ENCODE data around the gene BPNT1. TPM values are rescaled to one million over a fixed set of nuclear protein-coding genes. Genes with fewer than 3 reads are reported as not detected.

BPNT1 gene
- total RNA-seq (ENCODE audit: unreplicated experiment): 17.5 TPM
- long read RNA-seq, transcript BPNT1-201 (9 exons, 2,465 nt): major isoform, 5 of 7 reads
- long read RNA-seq, partial matches to known transcripts: 0 of 7 reads
- long read RNA-seq, other reads (novel, unspliced or antisense): 1 of 7 reads

- Mint-ChIP-seq H3K27me3 (ENCODE audit: unreplicated experiment) (peaks cover 4% of the 10 kb centered on the region), H3K4me3 (ENCODE audit: unreplicated experiment) (peak within 1 kb of the TSS; percentile 94), H3K4me1 (ENCODE audit: unreplicated experiment) (peaks cover 3% of the 10 kb centered on the region), H3K27ac (ENCODE audit: unreplicated experiment) (peak within 1 kb of the TSS; percentile 1), H3K36me3 (ENCODE audit: low read depth, unreplicated experiment) (no peaks in the 10 kb centered on the region), H3K9me3 (ENCODE audit: unreplicated experiment) (no peaks in the 10 kb centered on the region)
- TF ChIP-seq CTCF (IDR thresholded peaks at IDR 0.05; ENCODE audit: unreplicated experiment): no peak
- DNase-seq (ENCODE audit: low spot score): peak; percentile 93
Observed at GRCh38 chr1:220089650-220090556, at the start of gene BPNT1. TSS of gene BPNT1 (minus strand) at chr1:220089788. CDS start at chr1:220079846, 9,942 bp downstream.

GRCh38 chr1:220137019-220137786, 47.6 kb upstream of the BPNT1 start:
- H3K27ac Mint-ChIP-seq (ENCODE audit: unreplicated experiment): peak overlapping the region; percentile 100
- peak overlapping the region; percentile 60 for H3K4me3 Mint-ChIP-seq (ENCODE audit: unreplicated experiment)
- DNase-seq (ENCODE audit: low spot score): peak; percentile 33
- H3K36me3 Mint-ChIP-seq (ENCODE audit: low read depth, unreplicated experiment): peaks cover 34% of the 10 kb centered on the region
- peaks cover 3% of the 10 kb centered on the region for H3K27me3 Mint-ChIP-seq (ENCODE audit: unreplicated experiment)
- no peaks in the 10 kb centered on the region for H3K9me3 Mint-ChIP-seq (ENCODE audit: unreplicated experiment)
- TF ChIP-seq CTCF (IDR thresholded peaks at IDR 0.05; ENCODE audit: unreplicated experiment): no peak
- H3K4me1 Mint-ChIP-seq (ENCODE audit: unreplicated experiment): peaks cover 13% of the 10 kb centered on the region

GRCh38 chr1:220135755-220136154, 46.2 kb upstream of the BPNT1 start:
- peaks cover 23% of the 10 kb centered on the region for H3K36me3 Mint-ChIP-seq (ENCODE audit: low read depth, unreplicated experiment)
- H3K27ac Mint-ChIP-seq (ENCODE audit: unreplicated experiment): peak overlapping the region; percentile 73

GRCh38 chr1:220129479-220130210, 40.1 kb upstream of the BPNT1 start:
- H3K9me3 Mint-ChIP-seq (ENCODE audit: unreplicated experiment): no peaks in the 10 kb centered on the region
- H3K36me3 Mint-ChIP-seq (ENCODE audit: low read depth, unreplicated experiment): peaks cover 27% of the 10 kb centered on the region
- no peak overlapping the region for H3K27ac Mint-ChIP-seq (ENCODE audit: unreplicated experiment)
- H3K4me3 Mint-ChIP-seq (ENCODE audit: unreplicated experiment): peak overlapping the region; percentile 19
- peaks cover 4% of the 10 kb centered on the region for H3K27me3 Mint-ChIP-seq (ENCODE audit: unreplicated experiment)
- peaks cover 5% of the 10 kb centered on the region for H3K4me1 Mint-ChIP-seq (ENCODE audit: unreplicated experiment)
- no peak for DNase-seq (ENCODE audit: low spot score)
- no peak for TF ChIP-seq CTCF (IDR thresholded peaks at IDR 0.05; ENCODE audit: unreplicated experiment)

More at GRCh38 chr1:220135755-220136154, 46.2 kb upstream of the BPNT1 start:
- no peaks in the 10 kb centered on the region for H3K9me3 Mint-ChIP-seq (ENCODE audit: unreplicated experiment)
- peaks cover 15% of the 10 kb centered on the region for H3K4me1 Mint-ChIP-seq (ENCODE audit: unreplicated experiment)
- no peak for DNase-seq (ENCODE audit: low spot score)
- H3K4me3 Mint-ChIP-seq (ENCODE audit: unreplicated experiment): no peak overlapping the region
- no peak for TF ChIP-seq CTCF (IDR thresholded peaks at IDR 0.05; ENCODE audit: unreplicated experiment)
- H3K27me3 Mint-ChIP-seq (ENCODE audit: unreplicated experiment): peaks cover 1% of the 10 kb centered on the region
